ENCODE data around the gene CLEC18C.

DNA sequence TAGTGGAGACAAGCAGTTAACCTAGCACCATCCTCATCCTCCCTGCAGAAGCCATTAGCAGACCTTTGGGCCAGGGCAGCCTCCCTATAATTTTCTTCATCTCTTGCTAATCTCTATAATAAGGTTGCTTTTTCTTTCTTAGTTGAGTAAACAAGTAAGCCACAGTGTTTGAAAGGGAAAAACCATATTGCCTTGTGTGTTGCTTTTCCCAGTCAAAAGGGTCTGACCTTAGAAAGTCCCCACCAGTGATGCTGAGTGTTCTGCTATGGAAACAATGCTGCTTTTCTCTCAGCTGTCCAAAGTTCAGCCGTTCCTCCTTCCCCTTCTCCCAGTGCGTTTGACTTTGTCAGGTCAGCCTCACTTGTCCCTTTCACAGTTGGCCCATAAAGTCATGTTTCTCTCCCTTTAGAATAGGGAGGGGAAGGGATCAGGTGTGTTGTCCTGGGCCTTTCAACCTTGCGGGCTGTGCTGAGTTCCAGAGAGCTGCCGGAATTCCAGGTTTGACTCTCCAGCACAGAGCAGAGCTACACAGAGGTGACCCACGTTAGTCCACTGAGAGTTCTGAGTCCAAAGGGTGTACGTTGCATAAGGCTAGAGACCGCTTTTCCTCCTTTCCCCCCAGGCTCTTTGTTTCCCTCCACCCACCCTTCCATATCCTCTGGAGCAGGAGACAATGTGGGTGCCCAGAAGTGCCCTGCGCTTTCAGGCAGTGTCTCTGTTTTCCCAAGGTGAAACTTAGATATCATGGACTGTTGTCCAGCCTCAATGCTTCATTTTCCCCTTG, 15.9 kb upstream of the CLEC18C start:
- TF ChIP-seq GATA2 (IDR thresholded peaks at IDR 0.05; ENCODE audit: low read depth, low read length) (no peak), GATA3 (IDR thresholded peaks at IDR 0.05; ENCODE audit: low read depth, low read length) (no peak)
